Heart left ventricle (tissue), 16 donors: ENCODE measurements around the gene SMC3. TPM values are rescaled to one million over a fixed set of nuclear protein-coding genes. Genes with fewer than 3 reads are reported as not detected.

ENCODE experiments used
- ATAC-seq, 4 donors: fragments of 200-7000 bp; cut with Tn5 transposase; one replicate each; pipeline ENCODE4 v1.9.1; 2020 to 2022; ENCODE audit warnings: moderate library complexity in 4 of 4, mild to moderate bottlenecking in 3 of 4, moderate number of reproducible peaks in 1 of 4
- DNase-seq, 5 donors: peaks; one replicate each; pipeline ENCODE4 v3.0.0-alpha.2; 2020
- H3K27ac ChIP-seq, 12 donors: fragments of 200-600 bp; sonication (generic) in 4 of 12; one replicate each; pipeline versions ENCODE4 v1.5.0 to v1.8.0; 2016 to 2022; ENCODE audit warnings: mild to moderate bottlenecking in 2 of 12
- H3K27me3 ChIP-seq, 9 donors: fragments of 200-600 bp; sonication (generic) in 2 of 9; one replicate each; pipeline versions ENCODE4 v1.5.1 to v1.8.0; 2016 to 2022; ENCODE audit warnings: mild to moderate bottlenecking in 3 of 9
- H3K36me3 ChIP-seq, 9 donors: fragments of 200-600 bp; sonication (generic) in 2 of 9; one replicate each; pipeline versions ENCODE4 v1.5.0 to v1.8.0; 2018 to 2022; ENCODE audit warnings: mild to moderate bottlenecking in 2 of 9
- H3K4me1 ChIP-seq, 12 donors: fragments of 200-600 bp; sonication (generic) in 4 of 12; one replicate each; pipeline versions ENCODE4 v1.5.0 to v1.8.0; 2016 to 2022; ENCODE audit warnings: mild to moderate bottlenecking in 3 of 12
- H3K4me3 ChIP-seq, 12 donors: fragments of 200-600 bp; sonication (generic) in 4 of 12; one replicate each; pipeline versions ENCODE4 v1.5.0 to v1.8.0; 2017 to 2022; ENCODE audit warnings: mild to moderate bottlenecking in 9 of 12, moderate library complexity in 4 of 12
- H3K9me3 ChIP-seq, 12 donors: fragments of 200-600 bp; sonication (generic) in 4 of 12; one replicate each; pipeline versions ENCODE4 v1.5.0 to v1.8.0; 2016 to 2022; ENCODE audit warnings: mild to moderate bottlenecking in 1 of 12
- CTCF ChIP-seq, 12 donors: fragments of 200-600 bp; sonication (generic) in 4 of 12; IDR thresholded peaks; one replicate each; pipeline versions ENCODE4 v1.5.0 to v1.8.0; 2018 to 2022; ENCODE audit warnings: antibody characterized with exemption in 12 of 12, mild to moderate bottlenecking in 5 of 12
- POLR2A ChIP-seq, 2 donors: fragments of 450-650 bp; IDR thresholded peaks; one replicate each; pipeline ENCODE4 v1.6.1; 2017; ENCODE audit warnings: antibody characterized with exemption in 2 of 2, mild to moderate bottlenecking in 2 of 2, moderate library complexity in 2 of 2
- WGBS, 4 donors: extraction: QIAGEN DNeasy Blood & Tissue Kit in 2 of 4; methylation state at CpG; one replicate each; pipeline versions ENCODE4 v1.1.5 to v1.1.7; 2013 to 2018; 5-methylcytosine and 5-hydroxymethylcytosine counted together
- intact Hi-C, 10 donors: fragments of 100-400 bp; cut with DNase I; formaldehyde crosslinking; loops; one replicate each; pipeline versions ENCODE4 v1.11.1 to v1.14.2; 2022
- polyA plus RNA-seq, 2 donors: library from polyadenylated mRNA; stranded (reverse); fragments of 200-250 nt; gene quantifications; one replicate each; pipeline ENCODE4 v1.2.3, GENCODE V29; 2013
- total RNA-seq, 9 donors: library from RNA; depleted of rRNA in 2 of 9; stranded (reverse); fragments of >200 nt in 2 of 9; fragmentation: NEBNext Ultra II Directional in 3 of 9; extraction: Animal tissue kit (Norgen Biotek cat#: 25700) in 3 of 9; gene quantifications; one replicate each; pipeline versions ENCODE4 v1.1.0 to v1.2.4, GENCODE V29; 2016 to 2023
- donor health status: ischemic (EF 13 %, LVEDD 7.1; RV severe dilation, severe dysfunction).
- donor health status: healthy with polysubstance abuse.
- donor health status: DM: no; HTN: yes; CAD: no.
- donor health status: DM: no; HTN: no; CAD: no.
- donor health status: ischemic (EF 25% LVEDD 6.9; RV normal size, moderate dysfunction).
- donor health status: ischemic (EF 25% LVEDD 5.7; RV mildly dilated, moderate dysfunction).
- donor health status: healthy.
- donor health status: DM: yes; HTN: yes; CAD: no.
- donor health status: ischemic (EF 35%, LVEDD 5.7; RV mildly dilated, moderate dysfunction).
- donor health status: nonischemic (EF 11% LVEDD 7.7; RV severe dilation, severe dysfunction).
- donor health status: DM: yes; HTN: yes; CAD: no.
- donor health status: PGD.
- donor health status: ischemic (EF 29% LVEDD 5.4; RV normal size, mild dysfunction).
- donor health status: nonischemic (EF 23%, LVEDD 6.1; RV moderate dilation, normal function).

The SMC3 gene
- total and polyA plus RNA-seq, 11 donors, result 12.0 to 29.2 (median 19.6) TPM

GRCh38 chr10:110558041-110558440 is 9.5 kb upstream of the SMC3 start:
- H3K4me1 ChIP-seq, result no peaks in the 10 kb centered on the region
- no peak for ATAC-seq
- 87 to 94% (median 89%) methylated on average over 3 of the region's 3 CpGs for WGBS, 4 donors
- H3K9me3 ChIP-seq, result no peaks in the 10 kb centered on the region
- no peak overlapping the region for H3K4me3 ChIP-seq
- no peaks in the 10 kb centered on the region for H3K36me3 ChIP-seq
- intact Hi-C loops, result loop anchor here in 1 of 10 donors (5.0 kb wide), 1 partner anchor 804 kb away; no protein-coding TSS in a partner anchor
- no peak for DNase-seq
- H3K27me3 ChIP-seq, result peaks cover 0 to 4% (median 0%) of the 10 kb centered on the region in 9 donors
- no peak overlapping the region for H3K27ac ChIP-seq
- TF ChIP-seq POLR2A (IDR thresholded peaks at IDR 0.05) (no peak), CTCF (IDR thresholded peaks at IDR 0.05) (no peak)

- ATAC-seq, result no peak
- Histone ChIP-seq H3K27me3 (peaks cover 0 to 4% (median 0%) of the 10 kb centered on the region in 9 donors), H3K27ac (no peak overlapping the region), H3K4me3 (no peak overlapping the region), H3K36me3 (no peaks in the 10 kb centered on the region), H3K4me1 (no peaks in the 10 kb centered on the region), H3K9me3 (no peaks in the 10 kb centered on the region)
- intact Hi-C loops, result no loop called here
- DNase-seq, result no peak
- 93 to 97% (median 96%) methylated on average over 8 of the region's 8 CpGs for WGBS, 4 donors
- no peak for TF ChIP-seq POLR2A (IDR thresholded peaks at IDR 0.05)
- no peak for TF ChIP-seq CTCF (IDR thresholded peaks at IDR 0.05)
Observed at GRCh38 chr10:110560012-110560411, 7.5 kb upstream of the SMC3 start.

- no peak overlapping the region for H3K4me3 ChIP-seq
- ATAC-seq (no peak), DNase-seq (no peak)
- H3K27me3 ChIP-seq, result peaks cover 0 to 4% (median 0%) of the 10 kb centered on the region in 9 donors
- H3K4me1 ChIP-seq, result peaks cover 0 to 1% (median 0%) of the 10 kb centered on the region in 12 donors
- TF ChIP-seq POLR2A (IDR thresholded peaks at IDR 0.05) (no peak), CTCF (IDR thresholded peaks at IDR 0.05) (no peak)
- H3K9me3 ChIP-seq, result no peaks in the 10 kb centered on the region
- WGBS, 4 donors, result 88 to 92% (median 90%) methylated on average over 3 of the region's 3 CpGs
- H3K36me3 ChIP-seq, result no peaks in the 10 kb centered on the region
- H3K27ac ChIP-seq, result no peak overlapping the region
- intact Hi-C loops, result no loop called here
Observed at GRCh38 chr10:110561292-110561691, 6.2 kb upstream of the SMC3 start.

- H3K27ac ChIP-seq, result no peak overlapping the region
- H3K4me1 ChIP-seq, result peaks cover 0 to 8% (median 5%) of the 10 kb centered on the region in 12 donors
- TF ChIP-seq POLR2A (IDR thresholded peaks at IDR 0.05), result no peak
- no peak for TF ChIP-seq CTCF (IDR thresholded peaks at IDR 0.05)
- WGBS, 4 donors, result 73 to 80% (median 75%) methylated on average over 4 of the region's 4 CpGs
- H3K4me3 ChIP-seq, result no peak overlapping the region
- intact Hi-C loops, result no loop called here
- no peaks in the 10 kb centered on the region for H3K36me3 ChIP-seq
- no peaks in the 10 kb centered on the region for H3K9me3 ChIP-seq
- no peak for ATAC-seq
- no peak for DNase-seq
- peaks cover 0 to 4% (median 0%) of the 10 kb centered on the region in 9 donors for H3K27me3 ChIP-seq
Observed at GRCh38 chr10:110562348-110562747, 5.1 kb upstream of the SMC3 start.
